ENCODE measurements around the gene CPPED1.

The CPPED1 gene

DNA sequence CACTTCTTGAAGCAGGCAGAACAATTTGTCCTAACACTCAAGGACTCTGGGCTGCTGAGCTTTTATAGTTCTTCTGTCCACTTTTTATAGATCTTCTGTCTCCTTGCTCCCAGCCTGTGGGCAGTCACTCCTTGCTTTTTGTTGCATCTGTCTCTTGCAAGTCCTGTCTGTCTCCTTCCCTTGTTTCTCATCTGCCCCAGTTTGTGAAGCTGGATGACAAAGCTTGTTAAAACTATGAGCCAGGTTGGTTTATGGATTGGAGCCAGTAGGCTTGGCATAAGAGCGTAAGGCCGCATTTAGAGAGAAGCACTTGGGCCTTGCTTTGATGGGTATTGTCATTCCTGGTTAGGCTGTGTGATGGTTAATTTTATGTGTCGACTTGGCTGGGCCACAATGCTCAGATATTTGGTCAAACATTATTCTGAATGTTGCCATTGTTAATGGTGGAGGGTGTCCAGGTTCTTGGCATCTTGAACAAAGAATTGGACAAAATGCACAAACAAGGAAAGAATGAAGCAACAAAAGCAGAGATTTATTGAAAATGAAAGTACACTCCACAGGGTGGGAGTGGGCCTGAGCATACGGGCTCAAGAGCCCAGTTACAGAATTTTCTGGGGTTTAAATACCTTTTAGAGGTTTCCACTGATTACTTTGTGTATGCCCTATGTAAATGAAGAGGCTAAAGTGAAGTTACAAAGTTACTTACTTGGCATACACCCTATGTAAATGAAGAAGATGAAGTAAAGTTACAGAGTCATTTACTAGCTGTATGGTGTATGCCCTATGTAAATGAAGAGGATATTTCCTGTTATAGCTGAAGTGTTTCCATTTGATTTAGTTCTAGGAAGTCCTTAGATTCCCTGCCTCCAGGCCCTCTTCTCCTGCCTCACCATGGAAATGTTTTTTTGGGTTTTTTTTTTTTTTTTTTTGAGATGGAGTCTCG lies 8.0 kb upstream of the CPPED1 start:
- no peak overlapping the region for H3K27ac ChIP-seq
- TF ChIP-seq, protein P1, sequence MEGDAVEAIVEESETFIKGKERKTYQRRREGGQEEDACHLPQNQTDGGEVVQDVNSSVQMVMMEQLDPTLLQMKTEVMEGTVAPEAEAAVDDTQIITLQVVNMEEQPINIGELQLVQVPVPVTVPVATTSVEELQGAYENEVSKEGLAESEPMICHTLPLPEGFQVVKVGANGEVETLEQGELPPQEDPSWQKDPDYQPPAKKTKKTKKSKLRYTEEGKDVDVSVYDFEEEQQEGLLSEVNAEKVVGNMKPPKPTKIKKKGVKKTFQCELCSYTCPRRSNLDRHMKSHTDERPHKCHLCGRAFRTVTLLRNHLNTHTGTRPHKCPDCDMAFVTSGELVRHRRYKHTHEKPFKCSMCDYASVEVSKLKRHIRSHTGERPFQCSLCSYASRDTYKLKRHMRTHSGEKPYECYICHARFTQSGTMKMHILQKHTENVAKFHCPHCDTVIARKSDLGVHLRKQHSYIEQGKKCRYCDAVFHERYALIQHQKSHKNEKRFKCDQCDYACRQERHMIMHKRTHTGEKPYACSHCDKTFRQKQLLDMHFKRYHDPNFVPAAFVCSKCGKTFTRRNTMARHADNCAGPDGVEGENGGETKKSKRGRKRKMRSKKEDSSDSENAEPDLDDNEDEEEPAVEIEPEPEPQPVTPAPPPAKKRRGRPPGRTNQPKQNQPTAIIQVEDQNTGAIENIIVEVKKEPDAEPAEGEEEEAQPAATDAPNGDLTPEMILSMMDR (IDR thresholded peaks at IDR 0.05): no peak

DNA sequence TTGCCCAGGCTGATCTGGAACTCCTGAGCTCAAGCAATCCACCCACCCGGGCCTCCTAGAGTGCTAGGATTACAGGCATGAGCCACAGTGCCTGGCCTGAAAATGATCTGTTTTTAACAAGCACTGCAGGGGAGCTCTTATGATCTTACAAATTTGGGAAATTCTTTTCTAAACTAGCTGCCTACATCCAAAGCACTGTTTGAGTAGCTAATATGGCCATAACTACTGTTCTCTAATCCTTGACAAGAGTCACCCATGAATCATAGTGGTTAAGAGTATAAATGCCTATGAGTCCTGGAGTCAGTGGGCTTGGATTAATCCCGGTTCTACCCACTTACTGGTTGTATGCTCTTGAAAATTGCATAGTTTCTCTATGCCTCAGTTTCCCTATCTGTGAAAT lies 1.4 kb upstream of the CPPED1 start:
- Histone ChIP-seq H3K79me2 (no peaks in the 10 kb centered on the region), H2AFZ (no peak overlapping the region), H3K36me3 (ENCODE audit: control insufficient read depth, insufficient read depth, low read length) (no peaks in the 10 kb centered on the region), H3K4me1 (peaks cover 8% of the 10 kb centered on the region), H3K9me3 (ENCODE audit: control insufficient read depth, low read length) (no peaks in the 10 kb centered on the region), H3K9ac (no peak overlapping the region), H3K27ac (no peak overlapping the region), H3K27me3 (ENCODE audit: control insufficient read depth, insufficient read depth, low read length) (no peaks in the 10 kb centered on the region), H3K4me3 (ENCODE audit: low read depth, low read length) (no peak overlapping the region), H3K4me2 (ENCODE audit: low read length) (no peak overlapping the region)
- TF ChIP-seq, protein P1 (IDR thresholded peaks at IDR 0.05): no peak

More for the DNA sequence above, 8.0 kb upstream of the CPPED1 start:
- H3K4me2 ChIP-seq (ENCODE audit: low read length): no peak overlapping the region
- no peaks in the 10 kb centered on the region for H3K4me1 ChIP-seq
- no peaks in the 10 kb centered on the region for H3K79me2 ChIP-seq
- no peaks in the 10 kb centered on the region for H3K9me3 ChIP-seq (ENCODE audit: control insufficient read depth, low read length)
- H2AFZ ChIP-seq: no peak overlapping the region
- H3K36me3 ChIP-seq (ENCODE audit: control insufficient read depth, insufficient read depth, low read length): no peaks in the 10 kb centered on the region
- H3K27me3 ChIP-seq (ENCODE audit: control insufficient read depth, insufficient read depth, low read length): no peaks in the 10 kb centered on the region
- no peak overlapping the region for H3K4me3 ChIP-seq (ENCODE audit: low read depth, low read length)
- H3K9ac ChIP-seq: no peak overlapping the region

DNA sequence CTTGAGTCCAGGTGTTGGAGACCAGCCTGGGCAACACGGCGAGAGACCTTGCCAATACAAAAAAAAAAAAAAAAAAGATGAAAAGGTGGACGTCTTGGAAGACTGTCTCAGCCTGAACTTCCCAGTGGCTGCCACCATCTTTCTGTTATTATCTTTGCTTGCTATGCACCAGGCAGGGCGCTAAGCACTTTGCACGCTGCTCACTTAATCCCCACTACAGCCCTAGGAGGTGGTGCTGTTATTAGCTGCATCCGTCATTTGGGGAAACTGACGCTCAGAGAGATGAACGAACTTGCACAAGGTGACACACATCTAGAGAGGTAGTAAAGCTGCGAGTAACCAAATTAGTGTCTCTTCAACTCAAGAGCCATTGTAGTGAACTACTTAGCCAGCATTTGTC lies 708 bp upstream of the CPPED1 start:
- no peaks in the 10 kb centered on the region for H3K9me3 ChIP-seq (ENCODE audit: control insufficient read depth, low read length)
- peaks cover 8% of the 10 kb centered on the region for H3K4me1 ChIP-seq
- no peak overlapping the region for H3K9ac ChIP-seq
- H3K79me2 ChIP-seq: no peaks in the 10 kb centered on the region
- peak overlapping the region; percentile 39 for H3K4me2 ChIP-seq (ENCODE audit: low read length)
- H3K4me3 ChIP-seq (ENCODE audit: low read depth, low read length): peak overlapping the region; percentile 64
- H3K27me3 ChIP-seq (ENCODE audit: control insufficient read depth, insufficient read depth, low read length): no peaks in the 10 kb centered on the region
- no peaks in the 10 kb centered on the region for H3K36me3 ChIP-seq (ENCODE audit: control insufficient read depth, insufficient read depth, low read length)
- H2AFZ ChIP-seq: no peak overlapping the region
- TF ChIP-seq, protein P1 (IDR thresholded peaks at IDR 0.05): no peak
- H3K27ac ChIP-seq: no peak overlapping the region

DNA sequence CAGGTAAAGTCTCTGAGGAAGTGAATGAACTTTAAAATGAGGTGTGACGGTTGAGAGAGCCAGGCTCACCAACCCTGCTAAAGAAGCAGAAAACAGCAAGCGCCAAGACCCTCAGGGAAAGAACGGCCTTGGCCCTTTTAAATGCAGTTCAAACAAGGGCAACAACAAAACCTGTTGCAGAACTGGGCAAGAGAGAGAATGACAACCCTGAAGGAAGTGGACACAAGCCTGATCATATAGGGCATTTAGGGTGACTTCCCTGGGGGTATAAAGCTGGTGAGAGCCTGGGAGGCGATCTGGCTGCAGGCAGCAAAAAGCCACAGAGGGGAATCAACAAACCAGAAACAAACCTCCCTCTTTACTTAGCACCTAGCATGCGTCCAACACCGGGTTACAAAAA lies 1.0 kb downstream of the CPPED1 start:
- H3K4me2 ChIP-seq (ENCODE audit: low read length): peak overlapping the region; percentile 39
- peak overlapping the region; percentile 64 for H3K4me3 ChIP-seq (ENCODE audit: low read depth, low read length)
- no peaks in the 10 kb centered on the region for H3K9me3 ChIP-seq (ENCODE audit: control insufficient read depth, low read length)
- peak overlapping the region; percentile 99 for H2AFZ ChIP-seq
- H3K27ac ChIP-seq: no peak overlapping the region
- H3K9ac ChIP-seq: no peak overlapping the region
- H3K79me2 ChIP-seq: no peaks in the 10 kb centered on the region
- TF ChIP-seq, protein P1 (IDR thresholded peaks at IDR 0.05): no peak
- no peaks in the 10 kb centered on the region for H3K36me3 ChIP-seq (ENCODE audit: control insufficient read depth, insufficient read depth, low read length)
- peaks cover 8% of the 10 kb centered on the region for H3K4me1 ChIP-seq
- no peaks in the 10 kb centered on the region for H3K27me3 ChIP-seq (ENCODE audit: control insufficient read depth, insufficient read depth, low read length)
